Germinal center (tissue), 1 donor: ENCODE measurements around the gene USP24.

Source experiments
- DNase-seq: peaks from one replicate; pipeline ENCODE4 v3.0.0; 2012; ENCODE audit warnings: mixed read lengths, low spot score

USP24 gene

DNA sequence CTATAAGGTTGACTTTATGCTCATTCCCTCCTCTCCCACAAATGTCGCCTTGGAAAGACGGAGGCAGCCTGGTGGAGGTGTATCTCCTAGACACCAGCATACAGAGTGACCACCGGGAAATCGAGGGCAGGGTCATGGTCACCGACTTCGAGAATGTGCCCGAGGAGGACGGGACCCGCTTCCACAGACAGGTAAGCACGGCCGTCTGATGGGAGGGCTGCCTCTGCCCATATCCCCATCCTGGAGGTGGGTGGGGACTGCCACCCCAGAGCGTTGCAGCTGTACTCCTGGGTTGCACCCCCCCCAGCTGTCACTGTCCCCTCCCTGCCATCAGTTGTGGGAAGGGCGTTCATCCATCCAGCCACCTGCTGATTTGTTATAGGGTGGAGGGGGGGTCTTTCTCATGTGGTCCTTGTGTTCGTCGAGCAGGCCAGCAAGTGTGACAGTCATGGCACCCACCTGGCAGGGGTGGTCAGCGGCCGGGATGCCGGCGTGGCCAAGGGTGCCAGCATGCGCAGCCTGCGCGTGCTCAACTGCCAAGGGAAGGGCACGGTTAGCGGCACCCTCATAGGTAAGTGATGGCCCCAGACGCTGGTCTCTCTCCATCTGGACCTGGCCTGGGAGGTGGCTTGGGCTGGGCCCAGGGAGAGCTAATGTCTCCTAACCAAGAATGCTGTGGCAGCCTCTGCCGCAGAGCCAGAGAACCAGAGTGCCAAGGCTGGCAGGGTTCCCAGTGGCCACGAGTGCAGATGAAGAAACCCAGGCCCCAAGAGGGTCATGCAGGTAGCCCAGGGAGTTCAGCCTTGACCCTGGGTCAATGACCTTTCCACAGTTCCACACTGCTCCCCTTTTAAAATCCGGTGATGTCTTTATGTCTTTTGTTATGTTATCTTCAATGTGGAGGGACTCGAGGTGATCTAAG lies 162.7 kb downstream of the USP24 start:
- no peak for DNase-seq

DNA sequence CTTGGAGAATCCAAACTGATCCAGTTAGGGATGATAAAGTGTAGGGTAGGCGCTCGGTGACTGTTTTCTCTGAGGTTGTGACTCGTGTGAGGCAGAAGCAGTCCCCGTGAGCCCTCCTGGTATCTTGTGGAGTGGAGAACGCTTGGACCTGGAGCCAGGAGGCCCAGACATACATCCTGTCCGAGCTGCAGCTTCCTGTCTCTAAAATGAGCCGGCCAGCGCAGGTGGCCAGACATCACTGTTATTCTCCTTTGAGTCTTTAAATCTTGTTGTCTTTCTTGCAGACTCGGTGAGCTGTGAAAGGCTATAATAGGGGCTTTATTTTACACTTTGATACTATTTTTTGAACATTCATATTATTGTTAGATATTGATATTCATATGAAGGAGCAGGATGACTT lies 163.5 kb downstream of the USP24 start:
- DNase-seq: no peak

DNA sequence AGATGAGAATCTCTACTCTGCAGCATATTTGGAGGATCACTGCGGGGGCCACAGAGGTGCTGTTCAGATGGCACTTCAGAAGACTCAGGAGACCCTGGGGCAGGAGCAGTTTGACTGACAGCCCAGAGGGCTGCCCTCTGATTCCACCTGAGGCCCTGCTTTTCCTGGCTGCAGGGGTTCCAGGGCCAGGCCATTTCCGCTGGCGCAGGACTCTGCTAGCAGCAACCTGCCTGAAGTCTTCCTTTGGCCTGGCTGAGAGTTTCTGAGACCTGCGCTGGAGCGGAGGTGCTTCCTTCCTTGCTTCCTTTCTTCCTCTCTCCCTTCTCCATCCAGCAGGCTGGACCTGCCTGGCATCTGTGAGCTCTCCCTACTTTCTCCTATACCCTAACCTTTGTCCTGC lies 164.0 kb downstream of the USP24 start:
- DNase-seq: no peak

DNA sequence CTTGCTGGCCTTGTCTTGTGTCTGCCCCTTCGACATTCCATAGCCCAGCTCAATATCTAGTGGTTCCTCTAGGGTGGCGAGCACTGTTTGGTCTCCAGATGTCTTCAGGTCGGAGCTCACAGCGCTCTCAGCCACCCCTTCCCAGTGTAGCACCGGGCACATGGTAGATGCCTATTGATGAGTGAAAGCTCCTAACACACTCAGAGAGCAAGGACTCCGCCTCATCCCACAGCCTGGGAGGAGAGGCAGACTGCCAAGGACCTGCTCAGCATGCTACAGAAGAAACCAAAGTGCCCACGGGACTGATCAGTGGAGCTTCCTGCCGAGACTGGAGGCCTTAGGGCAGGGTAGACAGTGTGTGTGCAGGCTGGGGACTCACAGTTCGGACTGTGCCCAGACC lies 164.9 kb downstream of the USP24 start:
- DNase-seq: no peak

DNA sequence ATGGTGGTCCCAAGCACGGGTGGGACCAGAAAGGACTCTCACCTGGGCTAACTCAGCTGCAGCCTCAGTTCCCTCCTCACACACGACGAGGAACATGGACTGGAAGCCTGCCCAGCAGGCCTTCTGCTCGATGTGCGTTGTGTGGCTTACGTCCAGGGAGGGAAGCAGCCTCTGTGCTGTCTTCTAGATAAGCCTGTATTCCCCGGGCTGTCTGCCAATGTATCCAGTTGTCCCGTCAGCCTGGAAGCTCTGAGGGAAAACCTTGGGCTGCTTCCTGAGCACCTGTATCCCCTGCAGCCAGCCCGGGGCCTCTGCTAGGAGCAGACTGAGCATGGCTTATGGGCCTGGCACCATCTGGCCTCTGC lies 165.3 kb downstream of the USP24 start:
- DNase-seq: no peak

DNA sequence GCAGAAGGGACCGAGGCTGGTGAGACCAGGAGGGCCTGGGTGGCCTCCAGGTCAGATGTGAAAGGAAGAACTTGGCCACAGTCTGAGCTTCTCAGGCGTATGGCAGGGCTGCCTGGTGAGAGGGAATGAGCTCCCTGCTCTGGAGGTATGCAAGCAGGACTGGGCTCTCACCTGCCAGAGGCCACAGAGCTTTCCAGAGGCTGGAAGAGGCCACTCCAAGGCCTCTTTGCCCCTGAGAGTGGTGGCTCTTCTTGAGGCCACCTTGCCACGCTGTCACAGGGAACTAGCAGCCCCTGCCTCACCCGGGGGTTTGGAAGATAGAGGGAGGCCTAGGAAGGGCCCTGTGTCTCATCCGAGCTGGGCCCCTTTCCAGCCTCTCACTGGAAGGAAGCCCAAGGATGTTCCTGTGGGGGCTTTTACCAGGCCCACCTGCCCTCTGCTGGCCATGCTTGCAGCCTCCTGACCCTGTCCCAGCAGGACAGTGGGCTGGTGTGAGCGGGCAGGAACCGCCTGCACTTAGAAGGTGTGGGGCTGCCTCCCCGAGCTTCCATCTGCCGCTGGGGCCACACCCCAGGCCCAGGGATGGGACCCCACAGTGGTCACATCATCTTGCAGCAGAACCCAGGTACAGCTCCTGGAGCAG lies 165.8 kb downstream of the USP24 start:
- no peak for DNase-seq

DNA sequence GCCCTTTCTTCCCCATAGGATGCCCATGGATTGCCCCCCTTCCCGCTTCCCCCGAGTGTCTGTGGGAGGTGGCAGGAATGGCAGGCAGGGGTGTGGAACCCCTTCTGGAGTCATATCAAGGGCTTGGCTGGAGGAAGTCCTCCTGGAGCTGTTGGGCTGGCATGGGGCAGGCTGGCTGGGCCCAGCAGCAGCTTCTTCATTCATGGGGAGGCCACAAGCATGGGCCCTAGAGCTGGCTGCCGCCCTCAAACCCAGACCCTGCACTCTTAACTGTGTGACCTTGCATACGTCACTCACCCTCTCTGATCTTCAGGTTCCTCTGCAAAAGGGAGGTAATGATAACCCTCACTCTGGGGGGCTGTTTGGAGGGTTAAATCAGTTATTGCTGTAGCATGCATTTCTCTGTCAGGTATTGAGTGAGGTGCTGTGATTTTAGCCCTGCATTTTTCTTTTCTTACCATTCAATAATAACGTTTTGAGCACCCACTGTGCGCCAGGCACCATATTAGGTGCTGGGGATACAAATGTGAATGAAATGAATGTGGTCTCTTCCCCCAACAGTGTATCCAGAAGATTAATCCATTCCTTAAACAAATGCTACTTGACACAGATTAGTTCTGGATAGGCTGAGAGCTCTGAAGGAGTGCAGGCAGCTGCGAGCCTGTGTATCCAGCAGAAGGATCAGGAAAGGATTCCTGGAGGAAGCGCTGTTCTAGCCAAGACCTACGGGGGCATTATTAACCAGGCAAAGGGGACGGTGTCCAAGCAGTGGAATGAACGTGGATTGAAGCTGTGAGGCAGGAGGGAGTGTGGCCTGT lies 166.5 kb downstream of the USP24 start:
- no peak for DNase-seq

DNA sequence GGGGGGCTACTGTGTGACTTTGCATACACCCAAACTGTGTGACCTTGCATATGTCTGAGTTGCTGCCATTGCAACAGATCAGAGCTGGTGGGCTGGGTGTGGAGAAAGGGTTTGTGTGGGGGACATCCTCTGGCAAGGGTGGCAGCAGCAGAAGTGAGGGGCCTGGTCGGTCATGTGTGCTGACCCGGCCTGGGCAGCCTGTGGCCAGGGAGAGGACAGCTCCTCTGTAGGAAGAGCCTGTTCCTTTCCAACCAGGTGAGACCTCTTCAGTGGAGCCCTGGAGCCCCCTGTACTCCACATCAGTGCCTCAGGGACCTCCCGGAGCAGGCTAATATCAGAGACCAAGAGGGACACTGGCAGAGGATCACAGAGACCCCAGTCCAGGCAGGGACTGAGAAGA lies 167.6 kb downstream of the USP24 start:
- DNase-seq: no peak

DNA sequence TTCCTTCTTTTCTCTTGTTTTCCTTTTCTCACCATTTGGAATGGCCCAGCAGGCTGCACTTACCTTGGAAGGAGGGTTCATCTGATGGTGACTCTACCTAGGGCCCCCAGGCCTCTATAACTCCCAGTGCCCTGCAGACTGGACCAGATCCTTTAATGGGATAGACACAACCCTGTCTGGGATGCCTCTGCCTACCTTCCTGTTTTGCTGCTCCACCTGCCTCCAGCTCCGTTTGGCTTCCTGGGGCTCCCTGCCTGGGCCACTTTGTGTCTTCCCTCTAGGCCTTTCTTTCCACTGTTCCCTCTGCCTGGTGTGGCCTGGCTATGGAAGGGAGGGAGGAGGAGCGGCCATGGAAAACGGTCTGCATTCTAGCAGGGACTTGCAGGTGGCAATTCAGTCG lies 168.3 kb downstream of the USP24 start:
- DNase-seq: no peak

DNA sequence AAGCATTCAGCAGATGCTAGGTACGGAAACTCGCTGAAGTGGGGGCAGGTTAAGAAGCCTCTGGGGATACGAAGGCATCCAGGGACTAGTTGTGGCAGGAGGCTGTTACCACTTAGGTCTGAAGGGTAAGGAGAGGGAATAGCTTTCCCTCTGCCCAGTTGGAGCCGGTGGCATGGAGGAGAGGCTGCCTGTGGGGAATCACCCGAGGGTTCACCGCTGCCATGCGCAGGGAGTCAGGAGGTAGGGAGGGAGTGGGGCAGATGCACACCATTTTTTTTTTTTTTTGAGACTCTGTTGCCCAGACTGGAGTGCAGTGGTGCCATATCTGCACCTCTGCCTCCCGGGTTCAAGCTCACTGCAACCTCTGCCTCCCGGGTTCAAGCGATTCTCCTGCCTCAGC lies 169.7 kb downstream of the USP24 start:
- no peak for DNase-seq

DNA sequence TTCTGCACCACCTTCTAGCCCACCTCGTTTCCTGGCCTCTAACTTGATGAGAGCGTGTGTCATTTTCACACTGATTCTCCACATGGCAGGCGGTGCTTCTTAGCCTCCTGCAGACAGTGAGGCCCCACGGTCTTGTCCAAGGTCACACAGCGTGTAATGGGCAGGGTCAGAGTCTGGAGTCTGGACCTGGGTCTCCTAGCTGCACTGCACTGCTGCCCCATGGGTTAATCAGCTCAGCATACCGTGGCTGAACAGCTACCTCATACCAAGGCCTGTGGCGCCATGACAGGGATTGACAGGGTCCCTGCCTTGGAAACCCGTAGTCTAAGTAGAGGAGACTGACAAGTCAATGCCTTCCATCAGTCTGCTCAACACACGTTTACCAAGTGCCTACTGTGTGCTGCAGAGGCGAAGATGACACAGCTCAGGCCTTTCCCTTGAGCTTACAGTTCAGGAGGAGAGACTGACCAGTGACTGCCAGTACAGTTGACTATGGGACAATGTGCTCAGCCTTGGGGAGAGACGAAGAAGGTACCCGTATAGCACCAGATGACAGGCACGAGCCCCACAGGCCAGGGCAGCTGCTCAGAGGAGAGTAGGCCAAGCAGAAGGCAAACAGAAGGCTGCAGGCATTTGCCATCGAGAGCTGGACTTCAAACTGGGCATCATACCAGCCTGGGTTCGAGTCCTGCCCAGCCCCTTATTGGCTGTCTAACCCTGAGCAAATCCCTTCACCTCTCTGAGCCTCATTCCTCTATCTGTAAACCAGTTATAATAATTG lies 170.4 kb downstream of the USP24 start:
- no peak for DNase-seq

DNA sequence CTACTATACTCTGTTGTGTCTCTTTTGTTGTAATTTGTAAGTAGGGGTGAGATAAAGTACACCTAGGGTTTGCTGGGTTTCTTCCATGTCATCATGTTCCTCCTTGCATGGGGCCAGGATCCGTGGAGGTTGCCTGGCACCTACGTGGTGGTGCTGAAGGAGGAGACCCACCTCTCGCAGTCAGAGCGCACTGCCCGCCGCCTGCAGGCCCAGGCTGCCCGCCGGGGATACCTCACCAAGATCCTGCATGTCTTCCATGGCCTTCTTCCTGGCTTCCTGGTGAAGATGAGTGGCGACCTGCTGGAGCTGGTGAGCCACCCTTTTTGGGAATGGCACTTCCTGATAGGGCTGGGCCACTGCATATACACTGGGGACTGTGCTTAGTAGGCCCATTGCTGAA lies 171.4 kb downstream of the USP24 start:
- DNase-seq: no peak

DNA sequence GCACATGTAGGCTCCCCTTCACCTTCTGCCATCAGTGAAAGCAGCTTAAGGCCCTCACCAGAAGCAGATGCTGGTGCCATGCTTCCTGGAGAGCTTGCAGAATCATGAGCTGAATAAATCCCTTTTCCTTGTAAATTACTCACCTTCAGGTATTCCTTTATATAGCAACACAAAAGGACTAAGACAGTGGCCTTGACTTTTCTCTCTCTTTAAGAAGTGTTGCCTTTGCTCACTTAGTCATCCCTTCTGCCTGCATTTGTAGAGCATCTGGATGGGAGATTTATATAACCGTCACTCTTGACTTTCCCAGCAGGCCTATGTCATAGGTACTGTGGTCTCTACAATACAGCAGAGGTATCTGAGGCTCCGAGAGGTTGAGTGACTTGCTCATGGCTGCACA lies 172.2 kb downstream of the USP24 start:
- DNase-seq: no peak

DNA sequence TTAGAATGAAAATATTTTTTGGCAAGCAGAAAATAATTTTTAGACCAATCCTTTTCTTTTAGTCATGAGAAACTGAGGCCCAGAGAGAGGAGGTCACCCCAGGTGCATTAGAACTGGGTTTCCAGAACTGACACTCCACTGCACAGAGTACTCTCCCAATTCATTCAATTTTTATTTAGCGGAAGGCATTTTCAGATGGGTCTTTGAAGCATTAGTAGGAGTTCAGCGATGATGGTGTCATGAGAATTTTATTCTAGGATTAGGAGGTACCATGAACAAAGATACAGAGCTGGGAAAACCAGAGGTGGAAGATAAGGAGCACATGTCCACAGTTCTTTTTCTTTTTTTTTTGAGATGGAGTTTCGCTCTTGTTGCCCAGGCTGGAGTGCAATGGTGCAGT lies 173.6 kb downstream of the USP24 start:
- no peak for DNase-seq

DNA sequence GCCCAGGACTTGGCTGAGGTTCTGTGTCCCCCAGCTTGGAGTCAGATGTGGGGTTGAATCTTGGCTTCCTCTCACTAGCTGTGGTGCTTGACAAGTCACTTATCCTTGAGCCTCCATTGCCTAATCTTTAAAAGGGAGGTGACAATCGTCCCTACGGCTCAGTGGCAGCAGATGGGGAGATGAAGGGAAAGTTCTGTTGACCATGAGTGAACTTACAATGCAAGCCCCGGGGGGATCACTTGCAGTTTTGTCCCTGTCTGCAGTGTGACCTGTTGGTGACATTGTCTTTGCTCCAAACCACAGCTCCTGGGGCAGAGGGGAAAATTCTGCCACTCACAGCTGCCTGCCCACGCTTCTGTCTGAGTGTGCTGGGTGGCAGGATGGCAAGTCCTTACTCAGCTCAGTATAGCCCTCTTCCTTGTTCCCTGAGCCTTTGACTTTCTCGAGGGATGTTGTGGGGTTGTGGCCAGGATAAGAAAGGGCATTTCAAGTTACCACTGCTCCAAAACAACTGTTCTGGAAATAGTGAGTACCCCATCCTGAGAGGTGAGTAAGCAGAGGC lies 174.2 kb downstream of the USP24 start:
- DNase-seq: no peak

DNA sequence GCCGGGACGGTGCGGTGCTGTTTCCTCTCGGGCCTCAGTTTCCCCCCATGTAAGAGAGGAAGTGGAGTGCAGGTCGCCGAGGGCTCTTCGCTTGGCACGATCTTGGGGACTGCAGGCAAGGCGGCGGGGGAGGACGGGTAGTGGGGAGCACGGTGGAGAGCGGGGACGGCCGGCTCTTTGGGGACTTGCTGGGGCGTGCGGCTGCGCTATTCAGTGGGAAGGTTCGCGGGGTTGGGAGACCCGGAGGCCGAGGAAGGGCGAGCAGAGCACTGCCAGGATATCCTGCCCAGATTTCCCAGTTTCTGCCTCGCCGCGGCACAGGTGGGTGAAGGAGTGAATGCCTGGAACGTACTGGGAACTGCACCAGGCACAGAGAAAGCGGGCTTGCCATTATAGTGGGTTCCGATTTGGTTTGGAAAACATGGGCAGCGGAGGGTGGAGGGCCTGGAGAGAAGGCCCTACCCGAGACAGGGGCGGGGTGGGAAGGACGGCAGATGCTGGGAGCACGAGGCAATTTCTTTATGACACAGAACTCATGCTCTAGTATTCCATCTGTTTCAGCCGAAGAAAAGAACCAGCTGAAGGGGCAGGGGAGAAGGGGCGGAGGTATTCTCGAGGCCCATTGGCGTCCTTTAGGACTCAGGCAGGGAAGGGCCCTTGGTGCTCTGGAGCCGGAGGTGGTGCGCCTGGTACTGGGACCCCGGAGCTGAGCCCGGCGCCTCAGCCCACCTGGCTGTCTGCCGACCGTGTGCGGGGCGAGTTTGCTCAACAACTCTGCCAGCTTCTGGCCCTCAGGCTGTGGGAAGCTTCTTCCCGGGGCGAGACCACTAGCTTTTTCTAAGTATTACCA lies 174.9 kb downstream of the USP24 start:
- no peak for DNase-seq

DNA sequence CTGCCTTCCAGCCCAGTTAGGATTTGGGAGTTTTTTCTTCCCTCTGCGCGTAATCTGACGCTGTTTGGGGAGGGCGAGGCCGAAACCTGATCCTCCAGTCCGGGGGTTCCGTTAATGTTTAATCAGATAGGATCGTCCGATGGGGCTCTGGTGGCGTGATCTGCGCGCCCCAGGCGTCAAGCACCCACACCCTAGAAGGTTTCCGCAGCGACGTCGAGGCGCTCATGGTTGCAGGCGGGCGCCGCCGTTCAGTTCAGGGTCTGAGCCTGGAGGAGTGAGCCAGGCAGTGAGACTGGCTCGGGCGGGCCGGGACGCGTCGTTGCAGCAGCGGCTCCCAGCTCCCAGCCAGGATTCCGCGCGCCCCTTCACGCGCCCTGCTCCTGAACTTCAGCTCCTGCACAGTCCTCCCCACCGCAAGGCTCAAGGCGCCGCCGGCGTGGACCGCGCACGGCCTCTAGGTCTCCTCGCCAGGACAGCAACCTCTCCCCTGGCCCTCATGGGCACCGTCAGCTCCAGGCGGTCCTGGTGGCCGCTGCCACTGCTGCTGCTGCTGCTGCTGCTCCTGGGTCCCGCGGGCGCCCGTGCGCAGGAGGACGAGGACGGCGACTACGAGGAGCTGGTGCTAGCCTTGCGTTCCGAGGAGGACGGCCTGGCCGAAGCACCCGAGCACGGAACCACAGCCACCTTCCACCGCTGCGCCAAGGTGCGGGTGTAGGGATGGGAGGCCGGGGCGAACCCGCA lies 175.7 kb downstream of the USP24 start, which contains the start of gene PCSK9:
Gene PCSK9, plus strand, starts transcription at position 207 of the 741 bp plus-strand sequence. Its CDS starts 290 bp downstream, at position 497.
- no peak for DNase-seq

DNA sequence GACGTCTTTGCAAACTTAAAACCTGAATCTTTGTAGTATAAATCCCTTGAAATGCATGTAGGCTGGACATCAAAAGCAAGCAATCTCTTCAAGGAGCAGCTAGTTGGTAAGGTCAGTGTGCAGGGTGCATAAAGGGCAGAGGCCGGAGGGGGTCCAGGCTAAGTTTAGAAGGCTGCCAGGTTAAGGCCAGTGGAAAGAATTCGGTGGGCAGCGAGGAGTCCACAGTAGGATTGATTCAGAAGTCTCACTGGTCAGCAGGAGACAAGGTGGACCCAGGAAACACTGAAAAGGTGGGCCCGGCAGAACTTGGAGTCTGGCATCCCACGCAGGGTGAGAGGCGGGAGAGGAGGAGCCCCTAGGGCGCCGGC lies 176.2 kb downstream of the USP24 start:
- DNase-seq: no peak

DNA sequence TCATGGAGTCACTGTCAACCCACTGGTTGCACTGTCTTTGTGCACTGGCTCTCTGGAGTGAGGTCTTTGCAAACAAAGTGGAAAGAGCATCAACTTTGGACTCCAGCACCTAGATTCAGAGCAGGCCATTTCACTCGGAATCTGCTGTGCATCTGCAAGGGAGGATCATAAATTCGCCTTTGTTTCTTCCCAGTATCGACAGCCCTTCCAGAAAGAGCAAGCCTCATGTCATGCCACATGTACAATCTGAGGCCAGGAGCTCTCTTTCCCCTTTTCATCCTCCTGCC lies 176.7 kb downstream of the USP24 start:
- DNase-seq: no peak
